Glutamatergic neuron (in vitro differentiated cells): Measurements from ENCODE around the gene ASTN2. TPM values are rescaled to one million over a fixed set of nuclear protein-coding genes. Genes with fewer than 3 reads are reported as not detected.

Experiments used
- DNase-seq: peaks from one replicate; pipeline ENCODE4 v3.0.0; 2022
- H3K27ac Mint-ChIP-seq: one replicate; pipeline ENCODE4 v1.8.0; 2020; ENCODE audit warnings: mild to moderate bottlenecking, mixed read lengths, inconsistent platforms; ENCODE audit not compliant: unreplicated experiment
- H3K27me3 Mint-ChIP-seq: one replicate; pipeline ENCODE4 v1.8.0; 2020; ENCODE audit warnings: mild to moderate bottlenecking, moderate library complexity, mixed read lengths, inconsistent platforms; ENCODE audit not compliant: unreplicated experiment
- H3K36me3 Mint-ChIP-seq: one replicate; pipeline ENCODE4 v1.8.0; 2020; ENCODE audit warnings: mild to moderate bottlenecking, mixed read lengths, inconsistent platforms; ENCODE audit not compliant: unreplicated experiment
- H3K4me1 Mint-ChIP-seq: one replicate; pipeline ENCODE4 v1.8.0; 2020; ENCODE audit warnings: mild to moderate bottlenecking, low read depth, mixed read lengths, inconsistent platforms; ENCODE audit not compliant: unreplicated experiment
- H3K4me3 Mint-ChIP-seq: one replicate; pipeline ENCODE4 v1.8.0; 2020; ENCODE audit warnings: mild to moderate bottlenecking, mixed read lengths, inconsistent platforms; ENCODE audit not compliant: unreplicated experiment
- H3K9me3 Mint-ChIP-seq: one replicate; pipeline ENCODE4 v1.8.0; 2020; ENCODE audit warnings: mild to moderate bottlenecking, moderate library complexity, mixed read lengths, inconsistent platforms; ENCODE audit not compliant: unreplicated experiment
- total RNA-seq: library from RNA; stranded (reverse); fragmentation: NEBNext Ultra II Directional; extraction: Animal tissue kit (Norgen Biotek cat#: 25700); gene quantifications from one replicate; pipeline ENCODE4 v1.2.1, GENCODE V29; 2021; ENCODE audit not compliant: unreplicated experiment
- TF ChIP-seq, protein P1 (sequence below): fragments of 200-600 bp; sonication (generic); IDR thresholded peaks from one replicate; pipeline ENCODE4 v1.5.0; 2021; ENCODE audit not compliant: partially characterized antibody, unreplicated experiment

The ASTN2 gene
- total RNA-seq, 1 donor from 2014 or later, result 134 TPM

GRCh38 chr9:116786737-116787136 is 628.1 kb downstream of the ASTN2 start:
- peaks cover 27% of the 10 kb centered on the region for H3K4me1 Mint-ChIP-seq

DNA sequence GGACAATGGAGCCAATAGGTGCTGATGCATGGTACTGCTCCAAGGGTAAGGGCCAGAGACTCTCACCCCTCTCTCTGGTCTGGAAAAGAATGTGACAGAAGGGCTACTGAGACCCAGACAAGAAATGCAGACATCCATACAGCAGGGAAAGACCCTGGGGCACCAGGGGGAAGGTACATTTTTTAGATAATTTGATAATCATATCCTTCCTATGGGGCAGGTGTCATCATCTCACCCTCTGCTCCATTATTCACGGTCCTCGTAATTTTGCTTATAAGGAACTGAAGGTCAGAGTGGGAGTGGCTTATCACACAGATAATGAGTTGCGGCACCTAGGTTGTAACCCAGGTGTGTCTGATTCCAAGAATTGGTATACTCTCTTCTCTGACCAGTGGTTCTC is 637.7 kb downstream of the ASTN2 start:
- no peaks in the 10 kb centered on the region for H3K4me1 Mint-ChIP-seq
- H3K36me3 Mint-ChIP-seq, result no peaks in the 10 kb centered on the region
- H3K27me3 Mint-ChIP-seq, result peaks cover 5% of the 10 kb centered on the region
- peaks cover 4% of the 10 kb centered on the region for H3K9me3 Mint-ChIP-seq
- H3K4me3 Mint-ChIP-seq, result no peak overlapping the region
- H3K27ac Mint-ChIP-seq, result no peak overlapping the region
- TF ChIP-seq, protein P1, sequence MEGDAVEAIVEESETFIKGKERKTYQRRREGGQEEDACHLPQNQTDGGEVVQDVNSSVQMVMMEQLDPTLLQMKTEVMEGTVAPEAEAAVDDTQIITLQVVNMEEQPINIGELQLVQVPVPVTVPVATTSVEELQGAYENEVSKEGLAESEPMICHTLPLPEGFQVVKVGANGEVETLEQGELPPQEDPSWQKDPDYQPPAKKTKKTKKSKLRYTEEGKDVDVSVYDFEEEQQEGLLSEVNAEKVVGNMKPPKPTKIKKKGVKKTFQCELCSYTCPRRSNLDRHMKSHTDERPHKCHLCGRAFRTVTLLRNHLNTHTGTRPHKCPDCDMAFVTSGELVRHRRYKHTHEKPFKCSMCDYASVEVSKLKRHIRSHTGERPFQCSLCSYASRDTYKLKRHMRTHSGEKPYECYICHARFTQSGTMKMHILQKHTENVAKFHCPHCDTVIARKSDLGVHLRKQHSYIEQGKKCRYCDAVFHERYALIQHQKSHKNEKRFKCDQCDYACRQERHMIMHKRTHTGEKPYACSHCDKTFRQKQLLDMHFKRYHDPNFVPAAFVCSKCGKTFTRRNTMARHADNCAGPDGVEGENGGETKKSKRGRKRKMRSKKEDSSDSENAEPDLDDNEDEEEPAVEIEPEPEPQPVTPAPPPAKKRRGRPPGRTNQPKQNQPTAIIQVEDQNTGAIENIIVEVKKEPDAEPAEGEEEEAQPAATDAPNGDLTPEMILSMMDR, result no peak
- DNase-seq, result no peak

More at GRCh38 chr9:116786737-116787136, 628.1 kb downstream of the ASTN2 start:
- Mint-ChIP-seq H3K27ac (no peak overlapping the region), H3K36me3 (peaks cover 12% of the 10 kb centered on the region), H3K4me3 (no peak overlapping the region), H3K27me3 (peaks cover 4% of the 10 kb centered on the region), H3K9me3 (peaks cover 12% of the 10 kb centered on the region)
- TF ChIP-seq, protein P1, result no peak
- DNase-seq, result no peak

GRCh38 chr9:116774421-116775180 is 640.3 kb downstream of the ASTN2 start:
- H3K4me1 Mint-ChIP-seq, result no peaks in the 10 kb centered on the region
- no peak overlapping the region for H3K4me3 Mint-ChIP-seq
- H3K9me3 Mint-ChIP-seq, result peaks cover 5% of the 10 kb centered on the region
- TF ChIP-seq, protein P1, result no peak
- H3K27ac Mint-ChIP-seq, result no peak overlapping the region
- peaks cover 3% of the 10 kb centered on the region for H3K27me3 Mint-ChIP-seq
- H3K36me3 Mint-ChIP-seq, result no peaks in the 10 kb centered on the region
- no peak for DNase-seq

- H3K36me3 Mint-ChIP-seq, result no peaks in the 10 kb centered on the region
- H3K9me3 Mint-ChIP-seq, result peaks cover 3% of the 10 kb centered on the region
- H3K27ac Mint-ChIP-seq, result no peak overlapping the region
- no peak overlapping the region for H3K4me3 Mint-ChIP-seq
- no peaks in the 10 kb centered on the region for H3K4me1 Mint-ChIP-seq
- TF ChIP-seq, protein P1, result no peak
- DNase-seq, result no peak
- peaks cover under 1% of the 10 kb centered on the region for H3K27me3 Mint-ChIP-seq
These were observed 647.6 kb downstream of the ASTN2 start for GRCh38 chr9:116767219-116767618.

- Mint-ChIP-seq H3K4me1 (peaks cover 3% of the 10 kb centered on the region), H3K27ac (no peak overlapping the region), H3K4me3 (no peak overlapping the region), H3K27me3 (peaks cover 5% of the 10 kb centered on the region), H3K36me3 (no peaks in the 10 kb centered on the region), H3K9me3 (peaks cover 1% of the 10 kb centered on the region)
- DNase-seq, result no peak
- TF ChIP-seq, protein P1, result no peak
These were observed 649.8 kb downstream of the ASTN2 start for GRCh38 chr9:116765011-116765410.
